Measurements from ENCODE around the gene LSP1.

The LSP1 gene

DNA sequence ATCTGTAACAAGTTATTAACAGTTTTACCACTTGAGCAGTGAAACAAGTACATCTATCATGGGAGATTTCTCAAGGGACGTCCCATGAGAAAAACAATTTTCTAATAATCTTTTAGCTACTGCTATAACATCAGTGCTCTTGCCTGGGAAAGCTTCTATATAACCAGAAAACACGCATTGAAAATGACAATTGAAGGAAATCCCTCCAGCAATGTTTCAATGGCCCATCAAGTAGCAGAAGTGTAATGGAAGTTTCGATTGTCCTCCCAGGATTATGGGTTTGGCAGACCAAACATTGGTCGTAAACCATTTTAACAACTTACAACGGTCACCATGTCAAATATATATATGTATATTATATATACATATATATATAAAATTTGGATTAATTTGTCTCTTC lies 46.8 kb downstream of the LSP1 start:
- DNase-seq (ENCODE audit: low spot score): no peak
- TF ChIP-seq, protein P1, sequence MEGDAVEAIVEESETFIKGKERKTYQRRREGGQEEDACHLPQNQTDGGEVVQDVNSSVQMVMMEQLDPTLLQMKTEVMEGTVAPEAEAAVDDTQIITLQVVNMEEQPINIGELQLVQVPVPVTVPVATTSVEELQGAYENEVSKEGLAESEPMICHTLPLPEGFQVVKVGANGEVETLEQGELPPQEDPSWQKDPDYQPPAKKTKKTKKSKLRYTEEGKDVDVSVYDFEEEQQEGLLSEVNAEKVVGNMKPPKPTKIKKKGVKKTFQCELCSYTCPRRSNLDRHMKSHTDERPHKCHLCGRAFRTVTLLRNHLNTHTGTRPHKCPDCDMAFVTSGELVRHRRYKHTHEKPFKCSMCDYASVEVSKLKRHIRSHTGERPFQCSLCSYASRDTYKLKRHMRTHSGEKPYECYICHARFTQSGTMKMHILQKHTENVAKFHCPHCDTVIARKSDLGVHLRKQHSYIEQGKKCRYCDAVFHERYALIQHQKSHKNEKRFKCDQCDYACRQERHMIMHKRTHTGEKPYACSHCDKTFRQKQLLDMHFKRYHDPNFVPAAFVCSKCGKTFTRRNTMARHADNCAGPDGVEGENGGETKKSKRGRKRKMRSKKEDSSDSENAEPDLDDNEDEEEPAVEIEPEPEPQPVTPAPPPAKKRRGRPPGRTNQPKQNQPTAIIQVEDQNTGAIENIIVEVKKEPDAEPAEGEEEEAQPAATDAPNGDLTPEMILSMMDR (IDR thresholded peaks at IDR 0.05; ENCODE audit: extremely low read depth, missing control alignments): no peak

DNA sequence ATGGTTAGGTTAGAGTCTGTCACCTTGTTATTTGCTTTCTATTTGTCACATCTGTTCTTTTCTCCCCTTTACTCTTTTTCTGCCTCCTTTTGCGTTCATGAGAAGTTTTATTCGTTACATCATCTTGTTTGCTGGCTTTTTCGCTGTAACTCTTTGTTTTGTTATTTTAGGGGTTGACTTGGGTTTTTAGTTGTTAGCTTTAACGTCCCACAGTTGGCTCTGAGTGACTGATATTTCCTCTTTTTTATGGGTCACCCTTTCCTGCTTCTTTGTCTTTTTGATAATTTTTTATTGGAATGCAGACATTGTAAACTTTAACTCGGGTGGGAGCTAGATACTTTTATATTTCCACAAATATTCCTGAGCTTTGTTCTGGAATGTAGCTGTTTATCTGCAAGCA lies 53.3 kb downstream of the LSP1 start:
- no peak for DNase-seq (ENCODE audit: low spot score)
- TF ChIP-seq, protein P1 (IDR thresholded peaks at IDR 0.05; ENCODE audit: extremely low read depth, missing control alignments): no peak

DNA sequence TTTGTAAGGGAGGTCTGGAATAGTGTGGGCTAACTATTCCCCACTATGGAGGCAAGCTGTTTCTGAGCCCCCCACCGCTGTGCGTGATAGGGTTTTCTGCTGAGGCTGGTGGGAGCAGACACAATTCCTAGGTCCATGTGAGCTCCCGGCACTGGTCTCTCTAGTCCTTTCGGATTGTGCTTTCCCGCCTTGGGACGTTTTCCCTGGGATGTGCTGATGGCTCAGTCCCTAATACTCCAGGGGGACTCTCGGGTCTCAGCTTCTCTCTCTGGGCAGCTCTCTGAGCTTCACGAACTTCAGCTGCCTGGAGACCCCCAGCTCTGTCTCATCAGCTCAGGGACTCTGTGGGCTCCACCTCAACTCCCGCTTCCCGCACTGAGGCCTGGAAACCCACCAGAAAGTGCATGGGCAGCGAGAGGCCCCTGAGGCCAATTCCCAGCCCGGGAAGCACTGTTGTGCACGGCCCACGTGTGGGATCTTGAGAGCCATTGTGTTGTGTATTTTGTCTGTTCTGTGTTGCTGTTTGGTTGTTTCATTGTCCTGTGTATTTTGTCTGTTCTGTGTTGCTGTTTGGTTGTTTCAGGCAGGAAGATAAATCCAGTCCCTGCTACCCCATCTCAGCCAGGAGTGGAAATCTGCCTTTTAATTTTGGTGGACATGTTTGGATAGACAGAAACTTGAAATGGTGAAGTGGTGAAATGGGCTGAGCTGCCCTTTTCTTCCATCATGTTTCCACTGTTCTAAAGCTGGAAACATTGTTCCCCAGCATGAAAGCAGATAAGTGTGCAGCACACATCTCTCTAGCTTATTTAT lies 53.9 kb downstream of the LSP1 start:
- no peak for DNase-seq (ENCODE audit: low spot score)
- TF ChIP-seq, protein P1 (IDR thresholded peaks at IDR 0.05; ENCODE audit: extremely low read depth, missing control alignments): no peak

DNA sequence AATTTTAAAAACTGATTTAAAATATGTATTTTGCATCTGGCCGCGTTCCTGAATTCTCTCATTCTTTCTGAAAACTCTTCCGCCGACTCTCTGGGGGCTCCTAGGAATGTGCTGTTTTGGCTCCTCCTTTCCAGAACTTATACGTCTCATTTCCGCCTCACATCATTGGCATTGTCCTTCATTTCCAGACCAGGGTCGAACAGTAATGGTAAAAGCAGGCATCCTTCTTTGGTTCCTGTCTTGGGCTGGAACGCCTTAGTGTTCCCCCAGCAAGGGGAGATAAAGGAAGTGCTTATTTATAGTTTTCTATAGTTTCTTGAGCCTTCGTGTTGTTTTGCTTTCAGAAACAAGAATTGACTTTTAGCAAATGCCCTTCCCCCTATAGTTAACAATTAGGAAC lies 55.7 kb downstream of the LSP1 start:
- TF ChIP-seq, protein P1 (IDR thresholded peaks at IDR 0.05; ENCODE audit: extremely low read depth, missing control alignments): no peak
- no peak for DNase-seq (ENCODE audit: low spot score)

DNA sequence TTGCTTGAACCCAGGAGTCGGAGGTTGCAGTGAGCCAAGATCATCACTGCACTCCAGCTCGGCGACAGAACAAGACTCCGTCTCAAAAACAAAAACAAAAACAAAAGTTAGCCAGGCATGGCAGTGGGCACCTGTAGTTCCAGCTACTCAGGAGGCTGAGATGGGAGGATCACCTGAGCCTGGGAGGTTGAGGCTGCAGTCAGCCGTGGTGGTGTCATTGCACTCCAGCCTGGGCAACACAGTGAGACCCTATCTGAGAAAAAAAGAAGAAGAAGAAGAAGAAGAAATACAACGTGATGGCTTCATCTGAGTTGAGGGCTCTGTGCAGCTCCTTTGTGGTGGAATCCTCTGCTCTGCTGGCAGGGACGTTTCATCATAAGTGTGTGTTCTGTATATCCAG lies 56.6 kb downstream of the LSP1 start:
- DNase-seq (ENCODE audit: low spot score): no peak
- TF ChIP-seq, protein P1 (IDR thresholded peaks at IDR 0.05; ENCODE audit: extremely low read depth, missing control alignments): no peak

DNA sequence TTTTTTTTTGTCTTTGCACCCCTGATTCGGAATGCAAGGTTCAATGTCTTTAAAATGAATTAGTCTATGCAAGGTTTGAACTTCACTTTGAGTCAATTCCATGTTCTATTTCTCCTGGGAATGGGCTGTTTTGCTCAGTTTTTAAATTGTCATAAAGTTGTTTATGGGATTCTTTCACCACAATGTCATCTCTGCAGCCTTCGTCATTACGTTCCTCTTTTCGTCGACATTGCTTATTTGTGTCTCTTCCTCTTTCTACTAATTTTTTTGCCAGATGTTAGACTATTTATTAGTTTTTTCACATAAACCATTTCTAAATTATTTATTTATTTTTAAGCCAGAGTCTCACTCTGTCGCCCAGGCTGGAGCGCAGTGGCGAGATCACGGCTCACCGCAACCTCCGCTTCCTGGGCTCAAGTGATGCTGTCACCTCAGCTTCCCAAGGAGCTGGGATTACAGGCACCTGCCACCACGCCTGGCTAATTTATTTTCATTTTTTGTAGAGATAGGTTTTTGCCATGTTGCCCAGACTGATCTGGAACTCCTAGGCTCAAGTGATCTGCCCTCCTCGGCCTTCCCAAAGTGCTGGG lies 59.5 kb downstream of the LSP1 start:
- DNase-seq (ENCODE audit: low spot score): no peak
- TF ChIP-seq, protein P1 (IDR thresholded peaks at IDR 0.05; ENCODE audit: extremely low read depth, missing control alignments): no peak

DNA sequence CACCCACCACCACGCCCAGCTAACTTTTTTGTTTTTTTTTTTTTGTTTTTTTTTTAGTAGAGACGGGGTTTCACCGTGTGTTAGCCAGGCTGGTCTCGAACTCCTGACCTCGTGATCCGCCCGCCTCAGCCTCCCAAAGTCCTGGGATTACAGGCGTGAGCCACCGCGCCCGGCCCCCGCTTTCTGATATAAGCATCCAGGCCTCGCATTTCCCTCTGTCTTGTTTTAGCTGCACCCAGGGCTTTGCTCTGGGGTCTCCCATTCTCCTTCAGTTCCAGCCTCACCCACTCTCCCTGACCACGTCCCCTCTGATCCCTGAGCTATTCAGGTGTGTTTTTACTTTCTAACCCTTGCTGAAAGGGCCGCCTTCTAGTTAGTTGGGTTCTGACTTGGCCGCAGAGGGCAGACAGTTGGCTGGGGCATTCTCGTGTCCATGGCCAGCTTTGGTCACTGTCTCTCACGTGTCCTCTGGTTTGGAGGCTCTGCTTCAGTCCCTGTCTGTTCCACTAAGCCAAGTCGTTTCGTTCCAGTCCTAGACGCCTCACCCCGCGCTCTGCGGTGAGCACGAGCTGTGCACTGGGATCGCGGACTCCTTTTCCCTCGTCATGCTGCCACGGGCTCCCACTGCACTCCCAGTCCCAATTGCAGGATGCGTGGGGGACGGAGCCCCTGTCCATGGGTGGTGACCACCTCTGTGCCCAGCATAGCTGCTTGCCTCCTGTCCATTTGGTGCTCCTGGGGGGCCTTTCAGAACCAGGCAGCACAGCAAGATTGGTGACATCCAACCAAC lies 60.6 kb downstream of the LSP1 start:
- TF ChIP-seq, protein P1 (IDR thresholded peaks at IDR 0.05; ENCODE audit: extremely low read depth, missing control alignments): no peak
- no peak for DNase-seq (ENCODE audit: low spot score)
